ENCODE measurements around the gene CXCR1. TPM values are rescaled to one million over a fixed set of nuclear protein-coding genes. Genes with fewer than 3 reads are reported as not detected.

CXCR1 gene
- polyA plus RNA-seq, 1 donor (not counting 4 experiments of a cell fraction or from before 2014, with no cell fraction given) = 14.5 TPM

DNA sequence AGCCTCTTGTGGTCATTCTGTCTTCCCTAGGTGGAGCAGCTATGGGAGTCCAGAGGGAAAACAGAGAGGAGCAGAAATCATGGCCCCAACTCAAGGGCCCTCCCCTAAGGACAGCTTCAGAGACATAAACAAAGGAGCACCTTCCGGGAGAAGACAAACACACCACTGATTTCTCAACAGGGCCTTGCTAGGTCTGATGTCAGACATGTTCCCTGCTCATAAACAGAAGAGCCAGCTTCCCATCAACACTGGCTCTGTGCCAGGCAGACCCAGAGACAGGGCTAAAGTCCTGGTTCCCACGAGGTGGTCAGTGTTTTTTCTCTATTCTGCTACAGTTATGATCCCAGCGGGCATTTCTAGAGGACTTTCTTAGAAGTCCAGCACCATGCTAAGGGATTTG is 21.6 kb downstream of the CXCR1 start:
- no peaks in the 10 kb centered on the region for H3K36me3 ChIP-seq (ENCODE audit: control insufficient read depth in 2 of 2, extremely low read depth in 1 of 2, insufficient read depth in 2 of 2, low read length in 2 of 2)
- H2AFZ ChIP-seq (ENCODE audit: control insufficient read depth, low read length) = no peak overlapping the region
- no peak for FAIRE-seq
- dilution Hi-C loops (cut with MboI; ENCODE audit: extremely low pct_ligation_motif_present, low sequenced_read_pairs) = no loop called here
- H3K79me2 ChIP-seq (ENCODE audit: control insufficient read depth, insufficient read depth, low read length) = no peaks in the 10 kb centered on the region
- H3K4me1 ChIP-seq (ENCODE audit: control insufficient read depth, extremely low read depth, insufficient read depth, low read length) = no peaks in the 10 kb centered on the region
- no peak overlapping the region for H3K4me3 ChIP-seq (ENCODE audit: control insufficient read depth in 2 of 3, extremely low read depth in 1 of 3, insufficient read depth in 2 of 3, low read depth in 1 of 3, low read length in 3 of 3)
- TF ChIP-seq EZH2 (IDR thresholded peaks at IDR 0.05; ENCODE audit: low read length) = no peak
- TF ChIP-seq, protein P1, sequence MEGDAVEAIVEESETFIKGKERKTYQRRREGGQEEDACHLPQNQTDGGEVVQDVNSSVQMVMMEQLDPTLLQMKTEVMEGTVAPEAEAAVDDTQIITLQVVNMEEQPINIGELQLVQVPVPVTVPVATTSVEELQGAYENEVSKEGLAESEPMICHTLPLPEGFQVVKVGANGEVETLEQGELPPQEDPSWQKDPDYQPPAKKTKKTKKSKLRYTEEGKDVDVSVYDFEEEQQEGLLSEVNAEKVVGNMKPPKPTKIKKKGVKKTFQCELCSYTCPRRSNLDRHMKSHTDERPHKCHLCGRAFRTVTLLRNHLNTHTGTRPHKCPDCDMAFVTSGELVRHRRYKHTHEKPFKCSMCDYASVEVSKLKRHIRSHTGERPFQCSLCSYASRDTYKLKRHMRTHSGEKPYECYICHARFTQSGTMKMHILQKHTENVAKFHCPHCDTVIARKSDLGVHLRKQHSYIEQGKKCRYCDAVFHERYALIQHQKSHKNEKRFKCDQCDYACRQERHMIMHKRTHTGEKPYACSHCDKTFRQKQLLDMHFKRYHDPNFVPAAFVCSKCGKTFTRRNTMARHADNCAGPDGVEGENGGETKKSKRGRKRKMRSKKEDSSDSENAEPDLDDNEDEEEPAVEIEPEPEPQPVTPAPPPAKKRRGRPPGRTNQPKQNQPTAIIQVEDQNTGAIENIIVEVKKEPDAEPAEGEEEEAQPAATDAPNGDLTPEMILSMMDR (optimal IDR thresholded peaks at IDR 0.05 in 1 of 3, IDR thresholded peaks at IDR 0.05 in 1 of 3, conservative IDR thresholded peaks at IDR 0.05 in 1 of 3; ENCODE audit: extremely low read depth in 1 of 3, insufficient read depth in 2 of 3, low read length in 3 of 3) = no peak
- H3K4me2 ChIP-seq (ENCODE audit: control insufficient read depth, extremely low read depth, insufficient read depth, low read depth, low read length) = no peak overlapping the region
- no peaks in the 10 kb centered on the region for H3K27me3 ChIP-seq (ENCODE audit: control insufficient read depth, extremely low read depth, insufficient read depth, low read length)
- no peak for DNase-seq (ENCODE audit: low read depth, low spot score)
- no peak overlapping the region for H3K9ac ChIP-seq (ENCODE audit: control insufficient read depth, extremely low read depth, insufficient read depth, low read length)
- H3K9me3 ChIP-seq (ENCODE audit: control insufficient read depth, low read depth, low read length) = no peaks in the 10 kb centered on the region
- no peak overlapping the region for H3K27ac ChIP-seq (ENCODE audit: control insufficient read depth, insufficient read depth, low read length)
- no peaks in the 10 kb centered on the region for H4K20me1 ChIP-seq (ENCODE audit: control insufficient read depth, extremely low read depth, insufficient read depth, low read length)
- H3K9me1 ChIP-seq (ENCODE audit: control insufficient read depth, extremely low read depth, insufficient read depth, low read length) = no peaks in the 10 kb centered on the region

GRCh38 chr2:218138047-218138446 is 28.7 kb downstream of the CXCR1 start:
- H3K4me1 ChIP-seq (ENCODE audit: control insufficient read depth, extremely low read depth, insufficient read depth, low read length) = no peaks in the 10 kb centered on the region
- H2AFZ ChIP-seq (ENCODE audit: control insufficient read depth, low read length) = no peak overlapping the region
- no peak overlapping the region for H3K9ac ChIP-seq (ENCODE audit: control insufficient read depth, extremely low read depth, insufficient read depth, low read length)
- H3K4me2 ChIP-seq (ENCODE audit: control insufficient read depth, extremely low read depth, insufficient read depth, low read depth, low read length) = no peak overlapping the region
- DNase-seq (ENCODE audit: low read depth, low spot score) (no peak), FAIRE-seq (no peak)
- H3K9me1 ChIP-seq (ENCODE audit: control insufficient read depth, extremely low read depth, insufficient read depth, low read length) = no peaks in the 10 kb centered on the region
- H3K9me3 ChIP-seq (ENCODE audit: control insufficient read depth, low read depth, low read length) = no peaks in the 10 kb centered on the region
- peaks cover 2% of the 10 kb centered on the region for H3K27me3 ChIP-seq (ENCODE audit: control insufficient read depth, extremely low read depth, insufficient read depth, low read length)
- no peaks in the 10 kb centered on the region for H3K79me2 ChIP-seq (ENCODE audit: control insufficient read depth, insufficient read depth, low read length)
- dilution Hi-C loops (cut with MboI; ENCODE audit: extremely low pct_ligation_motif_present, low sequenced_read_pairs) = no loop called here
- H3K4me3 ChIP-seq (ENCODE audit: control insufficient read depth in 2 of 3, extremely low read depth in 1 of 3, insufficient read depth in 2 of 3, low read depth in 1 of 3, low read length in 3 of 3) = no peak overlapping the region
- no peaks in the 10 kb centered on the region for H3K36me3 ChIP-seq (ENCODE audit: control insufficient read depth in 2 of 2, extremely low read depth in 1 of 2, insufficient read depth in 2 of 2, low read length in 2 of 2)
- TF ChIP-seq EZH2 (IDR thresholded peaks at IDR 0.05; ENCODE audit: low read length) = no peak
- TF ChIP-seq, protein P1 (optimal IDR thresholded peaks at IDR 0.05 in 1 of 3, IDR thresholded peaks at IDR 0.05 in 1 of 3, conservative IDR thresholded peaks at IDR 0.05 in 1 of 3; ENCODE audit: extremely low read depth in 1 of 3, insufficient read depth in 2 of 3, low read length in 3 of 3) = peak in 1 of 3 experiments; percentile 13
- H3K27ac ChIP-seq (ENCODE audit: control insufficient read depth, insufficient read depth, low read length) = no peak overlapping the region
- H4K20me1 ChIP-seq (ENCODE audit: control insufficient read depth, extremely low read depth, insufficient read depth, low read length) = no peaks in the 10 kb centered on the region

Data from keratinocyte (primary cell).